Stomach (tissue), 4 donors: ENCODE results near the gene PRKN.

Source experiments
- EP300 ChIP-seq: sonication (generic); formaldehyde crosslinking; IDR thresholded peaks from one replicate; pipeline ENCODE4 v1.6.1; 2017; ENCODE audit warnings: antibody characterized with exemption
- POLR2A ChIP-seq, 4 donors: fragments of 450-650 bp; IDR thresholded peaks; one replicate each; pipeline ENCODE4 v1.6.1; 2016; ENCODE audit warnings: antibody characterized with exemption in 4 of 4, control low read depth in 2 of 4, mild to moderate bottlenecking in 1 of 4, moderate library complexity in 1 of 4
- POLR2AphosphoS5 ChIP-seq, 3 donors: sonication (generic); formaldehyde crosslinking; IDR thresholded peaks; one replicate each; pipeline ENCODE4 v1.6.1; 2016; ENCODE audit warnings: antibody characterized with exemption in 3 of 3
- TF ChIP-seq, protein P1 (sequence below), 7 experiments: fragments of 450-650 bp in 4 of 7; fragments of 200-600 bp in 3 of 7; sonication (generic) in 3 of 7; IDR thresholded peaks; one replicate each; pipeline ENCODE4 v1.5.1; 2016 to 2019; ENCODE audit warnings: antibody characterized with exemption in 7 of 7, control low read depth in 2 of 7, mild to moderate bottlenecking in 1 of 7

- TF ChIP-seq, protein P1, sequence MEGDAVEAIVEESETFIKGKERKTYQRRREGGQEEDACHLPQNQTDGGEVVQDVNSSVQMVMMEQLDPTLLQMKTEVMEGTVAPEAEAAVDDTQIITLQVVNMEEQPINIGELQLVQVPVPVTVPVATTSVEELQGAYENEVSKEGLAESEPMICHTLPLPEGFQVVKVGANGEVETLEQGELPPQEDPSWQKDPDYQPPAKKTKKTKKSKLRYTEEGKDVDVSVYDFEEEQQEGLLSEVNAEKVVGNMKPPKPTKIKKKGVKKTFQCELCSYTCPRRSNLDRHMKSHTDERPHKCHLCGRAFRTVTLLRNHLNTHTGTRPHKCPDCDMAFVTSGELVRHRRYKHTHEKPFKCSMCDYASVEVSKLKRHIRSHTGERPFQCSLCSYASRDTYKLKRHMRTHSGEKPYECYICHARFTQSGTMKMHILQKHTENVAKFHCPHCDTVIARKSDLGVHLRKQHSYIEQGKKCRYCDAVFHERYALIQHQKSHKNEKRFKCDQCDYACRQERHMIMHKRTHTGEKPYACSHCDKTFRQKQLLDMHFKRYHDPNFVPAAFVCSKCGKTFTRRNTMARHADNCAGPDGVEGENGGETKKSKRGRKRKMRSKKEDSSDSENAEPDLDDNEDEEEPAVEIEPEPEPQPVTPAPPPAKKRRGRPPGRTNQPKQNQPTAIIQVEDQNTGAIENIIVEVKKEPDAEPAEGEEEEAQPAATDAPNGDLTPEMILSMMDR (IDR thresholded peaks at IDR 0.05): no peak
- TF ChIP-seq POLR2A (IDR thresholded peaks at IDR 0.05): no peak
- no peak for TF ChIP-seq EP300
- no peak for TF ChIP-seq POLR2AphosphoS5 (IDR thresholded peaks at IDR 0.05)
Measured at GRCh38 chr6:162211777-162212176, 515.8 kb downstream of the PRKN start.
